Kidney epithelial cell (primary cell): ENCODE data around the gene ATG9A. TPM values are rescaled to one million over a fixed set of nuclear protein-coding genes. Genes with fewer than 3 reads are reported as not detected.

Experiments used
- DNase-seq: peaks from one replicate; pipeline ENCODE4 v3.0.0-alpha.2; 2010; ENCODE audit warnings: low read depth
- H3K27me3 ChIP-seq: 2 replicates; pipeline ENCODE4 v1.6.0; 2011; ENCODE audit warnings: low read length; ENCODE audit not compliant: control insufficient read depth, insufficient read depth
- H3K36me3 ChIP-seq: 2 replicates; pipeline ENCODE4 v1.5.1; 2011; ENCODE audit warnings: low read length; ENCODE audit not compliant: control insufficient read depth, insufficient read depth
- H3K4me3 ChIP-seq: 2 replicates; pipeline ENCODE4 v1.5.1; 2011; ENCODE audit warnings: low read depth, mild to moderate bottlenecking, control low read depth, low read length
- total RNA-seq: library from RNA; depleted of rRNA; stranded (reverse); fragments of >200 nt; gene quantifications from 2 replicates; pipeline ENCODE4 v1.2.3, GENCODE V29; 2015
- TF ChIP-seq, protein P1 (sequence below): IDR thresholded peaks from 2 replicates; pipeline ENCODE4 v1.5.1; 2011; ENCODE audit warnings: mild to moderate bottlenecking, moderate library complexity, low read length, control low read depth, inconsistent platforms; ENCODE audit not compliant: insufficient read depth, poor library complexity, severe bottlenecking

The ATG9A gene
- total RNA-seq, 1 donor from 2014 or later = 46.1 TPM

GRCh38 chr2:219220652-219221402, 8.6 kb downstream of the ATG9A start:
- H3K4me3 ChIP-seq = no peak overlapping the region
- no peaks in the 10 kb centered on the region for H3K36me3 ChIP-seq
- no peak for DNase-seq
- no peaks in the 10 kb centered on the region for H3K27me3 ChIP-seq
- TF ChIP-seq, protein P1, sequence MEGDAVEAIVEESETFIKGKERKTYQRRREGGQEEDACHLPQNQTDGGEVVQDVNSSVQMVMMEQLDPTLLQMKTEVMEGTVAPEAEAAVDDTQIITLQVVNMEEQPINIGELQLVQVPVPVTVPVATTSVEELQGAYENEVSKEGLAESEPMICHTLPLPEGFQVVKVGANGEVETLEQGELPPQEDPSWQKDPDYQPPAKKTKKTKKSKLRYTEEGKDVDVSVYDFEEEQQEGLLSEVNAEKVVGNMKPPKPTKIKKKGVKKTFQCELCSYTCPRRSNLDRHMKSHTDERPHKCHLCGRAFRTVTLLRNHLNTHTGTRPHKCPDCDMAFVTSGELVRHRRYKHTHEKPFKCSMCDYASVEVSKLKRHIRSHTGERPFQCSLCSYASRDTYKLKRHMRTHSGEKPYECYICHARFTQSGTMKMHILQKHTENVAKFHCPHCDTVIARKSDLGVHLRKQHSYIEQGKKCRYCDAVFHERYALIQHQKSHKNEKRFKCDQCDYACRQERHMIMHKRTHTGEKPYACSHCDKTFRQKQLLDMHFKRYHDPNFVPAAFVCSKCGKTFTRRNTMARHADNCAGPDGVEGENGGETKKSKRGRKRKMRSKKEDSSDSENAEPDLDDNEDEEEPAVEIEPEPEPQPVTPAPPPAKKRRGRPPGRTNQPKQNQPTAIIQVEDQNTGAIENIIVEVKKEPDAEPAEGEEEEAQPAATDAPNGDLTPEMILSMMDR = no peak

GRCh38 chr2:219219784-219220532, 9.5 kb downstream of the ATG9A start:
- no peaks in the 10 kb centered on the region for H3K36me3 ChIP-seq
- TF ChIP-seq, protein P1 = no peak
- H3K4me3 ChIP-seq = no peak overlapping the region
- DNase-seq = no peak
- H3K27me3 ChIP-seq = no peaks in the 10 kb centered on the region

- TF ChIP-seq, protein P1 = no peak
- no peaks in the 10 kb centered on the region for H3K27me3 ChIP-seq
- peaks cover 2% of the 10 kb centered on the region for H3K36me3 ChIP-seq
- H3K4me3 ChIP-seq = peak within 1 kb of the TSS; percentile 43
- no peak for DNase-seq
Observed at GRCh38 chr2:219218732-219219701, 10.4 kb downstream of the ATG9A start, which contains the start of gene ABCB6. ABCB6 (minus strand) TSS chr2:219218958; CDS start chr2:219218673, 285 bp downstream.

DNA sequence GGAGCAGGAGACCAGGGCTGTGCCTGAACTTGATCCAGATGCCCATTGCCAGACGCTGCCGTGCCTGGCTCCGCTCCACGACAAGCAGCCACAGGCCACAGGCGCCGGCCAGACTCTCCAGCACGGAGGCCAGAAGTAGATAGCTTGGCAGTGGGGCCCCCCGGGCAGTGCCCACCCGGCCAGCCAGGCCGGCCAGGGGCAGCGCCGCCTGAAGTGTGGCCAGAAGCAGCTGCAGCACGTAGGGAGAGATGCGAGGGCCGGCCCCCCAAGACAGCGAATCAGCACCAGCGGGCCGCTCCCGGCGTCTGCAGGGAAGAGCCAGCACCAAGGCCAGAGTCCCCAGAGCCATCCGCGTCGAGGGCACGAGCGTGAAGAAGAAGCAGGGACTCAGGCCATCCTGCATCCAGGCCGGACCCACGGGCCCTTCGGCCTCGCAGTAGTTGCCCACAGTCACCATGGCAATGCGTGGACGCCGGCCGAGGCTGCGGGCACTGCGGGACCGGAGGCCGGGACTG, 11.2 kb downstream of the ATG9A start:
- DNase-seq = no peak
- Histone ChIP-seq H3K27me3 (no peaks in the 10 kb centered on the region), H3K36me3 (peaks cover 2% of the 10 kb centered on the region), H3K4me3 (peak overlapping the region; percentile 43)
- TF ChIP-seq, protein P1 = no peak

- TF ChIP-seq, protein P1 = no peak
- no peak overlapping the region for H3K4me3 ChIP-seq
- no peak for DNase-seq
- peaks cover 3% of the 10 kb centered on the region for H3K36me3 ChIP-seq
- no peaks in the 10 kb centered on the region for H3K27me3 ChIP-seq
Observed at GRCh38 chr2:219216535-219216915, 12.9 kb downstream of the ATG9A start.
